OCI-LY3 (cell line): Measurements from ENCODE around the gene SMIM30.

Experiments
- H2AFZ ChIP-seq: fragments of 200-600, 300-600 bp; shearing (Covaris generic); 2 replicates; pipeline ENCODE4 v1.6.0; 2014; ENCODE audit warnings: antibody characterized with exemption, low read depth, low read length
- H3K27ac ChIP-seq: fragments of 200-600, 300-600 bp; sonication (generic); 2 replicates; pipeline ENCODE4 v1.5.1; 2014; ENCODE audit warnings: mild to moderate bottlenecking, low read length, moderate library complexity, mixed read lengths
- H3K27me3 ChIP-seq: fragments of 200-600, 300-600 bp; sonication (generic); 2 replicates; pipeline ENCODE4 v1.6.1; 2014; ENCODE audit warnings: low read depth, low read length, mixed read lengths
- H3K36me3 ChIP-seq: fragments of 200-600, 300-600 bp; sonication (generic); replicated peaks from 2 replicates; pipeline ENCODE3; 2014; ENCODE audit warnings: low read depth, low read length, mixed read lengths
- H3K4me1 ChIP-seq: fragments of 300-600, 200-600 bp; sonication (generic); 2 replicates; pipeline ENCODE4 v1.6.1; 2014; ENCODE audit warnings: low read length, mixed read lengths
- H3K4me2 ChIP-seq: fragments of 200-600, 300-600 bp; sonication (generic); 2 replicates; pipeline ENCODE4 v1.6.1; 2014; ENCODE audit warnings: low read length, mixed read lengths
- H3K4me3 ChIP-seq: fragments of 300-600, 200-600 bp; sonication (generic); 2 replicates; pipeline ENCODE4 v1.5.1; 2014; ENCODE audit warnings: antibody characterized with exemption, mild to moderate bottlenecking, low read length, moderate library complexity
- H3K79me2 ChIP-seq: fragments of 300-600, 200-600 bp; shearing (Covaris generic); 2 replicates; pipeline ENCODE4 v1.6.1; 2014; ENCODE audit warnings: mild to moderate bottlenecking, low read length, mixed read lengths
- H3K9ac ChIP-seq: fragments of 300-600, 200-600 bp; shearing (Covaris generic); 2 replicates; pipeline ENCODE4 v1.6.0; 2014; ENCODE audit warnings: mild to moderate bottlenecking, low read length, moderate library complexity
- H3K9me3 ChIP-seq: fragments of 200-600, 300-600 bp; shearing (Covaris generic); 2 replicates; pipeline ENCODE4 v1.6.1; 2014; ENCODE audit warnings: low read length, mixed read lengths; ENCODE audit not compliant: insufficient read depth
- H4K20me1 ChIP-seq: fragments of 200-600, 300-600 bp; sonication (generic); 2 replicates; pipeline ENCODE4 v1.6.1; 2016; ENCODE audit warnings: low read length, mixed read lengths; ENCODE audit not compliant: insufficient read depth
- CTCF ChIP-seq: fragments of 200-600, 300-600 bp; sonication (generic); IDR thresholded peaks from 2 replicates; pipeline ENCODE4 v1.5.1; 2014; ENCODE audit warnings: antibody characterized with exemption, low read length, low read depth
- EZH2phosphoT487 ChIP-seq: fragments of 200-600 bp; shearing (Covaris generic); IDR thresholded peaks from 2 replicates; pipeline ENCODE4 v1.6.1; 2018; ENCODE audit warnings: antibody characterized with exemption, mixed run types, low read depth

The SMIM30 gene

GRCh38 chr7:113158756-113159155 lies 40.4 kb upstream of the SMIM30 start:
- H3K4me3 ChIP-seq = no peak overlapping the region
- H3K9me3 ChIP-seq = no peaks in the 10 kb centered on the region
- TF ChIP-seq CTCF = no peak
- no peak for TF ChIP-seq EZH2phosphoT487

GRCh38 chr7:113154117-113154516 lies 35.8 kb upstream of the SMIM30 start:
- H3K36me3 ChIP-seq = no peaks in the 10 kb centered on the region
- H3K4me3 ChIP-seq = no peak overlapping the region
- TF ChIP-seq CTCF (no peak), EZH2phosphoT487 (no peak)
- H3K27ac ChIP-seq = no peak overlapping the region
- no peak overlapping the region for H3K9ac ChIP-seq
- no peak overlapping the region for H2AFZ ChIP-seq
- no peak overlapping the region for H3K4me2 ChIP-seq
- H4K20me1 ChIP-seq = no peaks in the 10 kb centered on the region
- no peaks in the 10 kb centered on the region for H3K79me2 ChIP-seq
- peaks cover 11% of the 10 kb centered on the region for H3K4me1 ChIP-seq
- no peaks in the 10 kb centered on the region for H3K9me3 ChIP-seq
- H3K27me3 ChIP-seq = no peaks in the 10 kb centered on the region

More at GRCh38 chr7:113158756-113159155, 40.4 kb upstream of the SMIM30 start:
- no peak overlapping the region for H3K27ac ChIP-seq
- no peaks in the 10 kb centered on the region for H4K20me1 ChIP-seq
- no peak overlapping the region for H2AFZ ChIP-seq
- H3K4me2 ChIP-seq = no peak overlapping the region
- H3K4me1 ChIP-seq = peaks cover 14% of the 10 kb centered on the region
- H3K9ac ChIP-seq = no peak overlapping the region
- no peaks in the 10 kb centered on the region for H3K36me3 ChIP-seq
- H3K79me2 ChIP-seq = no peaks in the 10 kb centered on the region
- no peaks in the 10 kb centered on the region for H3K27me3 ChIP-seq

- Histone ChIP-seq H3K27ac (no peak overlapping the region), H3K4me1 (peaks cover 32% of the 10 kb centered on the region), H3K36me3 (no peaks in the 10 kb centered on the region), H4K20me1 (no peaks in the 10 kb centered on the region), H3K4me2 (no peak overlapping the region), H3K4me3 (no peak overlapping the region), H3K9ac (no peak overlapping the region), H2AFZ (no peak overlapping the region), H3K79me2 (no peaks in the 10 kb centered on the region), H3K27me3 (no peaks in the 10 kb centered on the region), H3K9me3 (no peaks in the 10 kb centered on the region)
- TF ChIP-seq CTCF (no peak), EZH2phosphoT487 (no peak)
These were observed 26.5 kb upstream of the SMIM30 start for GRCh38 chr7:113144817-113145216.

- Histone ChIP-seq H3K36me3 (no peaks in the 10 kb centered on the region), H2AFZ (no peak overlapping the region), H3K79me2 (no peaks in the 10 kb centered on the region), H3K4me1 (peaks cover 32% of the 10 kb centered on the region), H4K20me1 (no peaks in the 10 kb centered on the region), H3K27ac (no peak overlapping the region), H3K9me3 (no peaks in the 10 kb centered on the region), H3K4me2 (peak overlapping the region; percentile 15; the same call in 1 of the 2 replicates), H3K9ac (no peak overlapping the region), H3K27me3 (no peaks in the 10 kb centered on the region), H3K4me3 (no peak overlapping the region)
- TF ChIP-seq CTCF = no peak
- no peak for TF ChIP-seq EZH2phosphoT487
These were observed 25.3 kb upstream of the SMIM30 start for GRCh38 chr7:113143486-113144257.
